Activated CD4-positive, alpha-beta T cell treated with anti-CD3 and anti-CD28 coated beads, Interleukin-2, Interleukin-4, amounts not matched to agents 100 ng/mL and 50 ng/mL, durations not matched to agents 16 hours and 8 hours (primary cell): ENCODE results near the gene BORA.
A peak's percentile ranks its signal among the peaks of the same experiment; 100 is the strongest.
"Not testable (repeated sequence)": the region's sequence is repeated elsewhere in the genome, so short reads cannot be mapped to it uniquely, and the experiment has no call there.

Source experiments
- DNase-seq: peaks from one replicate; pipeline ENCODE4 v3.0.0-alpha.2; 2020; ENCODE audit warnings: low spot score

Gene BORA

GRCh38 chr13:72727417-72728289 is at the start of gene BORA, which contains the start of gene MZT1:
Gene BORA, plus strand, starts transcription at chr13:72727923. Its CDS starts 1,018 bp downstream, at chr13:72728941.
Gene MZT1, minus strand, starts transcription at chr13:72727629. Its CDS starts 27 bp downstream, at chr13:72727602.
- peak; percentile 97 for DNase-seq

GRCh38 chr13:72678312-72678711 is 49.4 kb upstream of the BORA start:
- DNase-seq, result no peak

DNA sequence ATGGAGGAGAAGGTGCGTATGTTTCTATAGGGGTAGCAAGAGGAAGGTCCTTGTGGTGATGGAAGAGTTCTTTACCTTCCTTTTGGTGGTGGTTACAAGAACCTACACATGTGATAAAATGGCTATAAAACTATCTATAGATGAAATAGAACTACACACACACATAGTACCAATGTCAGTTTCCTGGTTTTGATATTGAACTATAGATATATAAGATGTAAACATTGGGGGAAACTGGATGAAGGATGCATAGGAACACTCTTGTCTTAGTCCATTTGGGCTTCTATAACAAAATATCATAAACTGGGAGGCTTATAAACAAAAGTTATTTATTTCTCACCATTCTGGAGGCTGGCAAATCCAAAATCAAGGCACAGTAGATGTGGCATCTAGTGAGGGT is 47.4 kb upstream of the BORA start:
- DNase-seq, result no peak

GRCh38 chr13:72686766-72687165 is 41.0 kb upstream of the BORA start:
- DNase-seq, result no peak

GRCh38 chr13:72689181-72689696 is 38.5 kb upstream of the BORA start:
- DNase-seq, result no peak

- DNase-seq, result no peak
These were observed 34.7 kb upstream of the BORA start for GRCh38 chr13:72692884-72693514.

DNA sequence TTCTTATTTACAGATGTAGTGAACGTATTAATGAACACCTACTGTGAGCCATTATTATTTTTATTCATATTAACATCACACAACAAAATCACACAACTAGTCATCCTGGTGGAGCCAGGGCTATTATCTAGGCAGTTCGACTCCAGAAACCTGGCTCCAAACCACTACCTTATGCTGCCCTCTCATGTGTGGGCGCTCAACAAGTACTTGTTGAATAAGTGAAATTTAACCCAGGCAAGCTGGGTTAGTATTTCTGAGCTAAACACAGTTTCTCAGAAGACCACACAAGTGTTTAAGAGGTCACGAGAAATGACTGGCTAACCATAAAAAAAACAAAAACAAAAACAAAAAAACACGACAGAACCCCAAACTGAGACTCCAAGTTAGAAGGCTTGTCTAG is 33.9 kb upstream of the BORA start:
- DNase-seq, result no peak

GRCh38 chr13:72694314-72694713 is 33.4 kb upstream of the BORA start:
- DNase-seq, result no peak

- DNase-seq, result no peak
These were observed 31.1 kb upstream of the BORA start for GRCh38 chr13:72696579-72696978.

- no peak for DNase-seq
These were observed 29.6 kb upstream of the BORA start for GRCh38 chr13:72698164-72698563.

GRCh38 chr13:72700509-72700908 is 27.2 kb upstream of the BORA start:
- DNase-seq, result no peak

GRCh38 chr13:72716776-72717175 is 10.9 kb upstream of the BORA start:
- no peak for DNase-seq

GRCh38 chr13:72726185-72726584 is 1.5 kb upstream of the BORA start:
- DNase-seq, result not testable (repeated sequence)

GRCh38 chr13:72726726-72727416 is 852 bp upstream of the BORA start:
- DNase-seq, result peak; percentile 35

DNA sequence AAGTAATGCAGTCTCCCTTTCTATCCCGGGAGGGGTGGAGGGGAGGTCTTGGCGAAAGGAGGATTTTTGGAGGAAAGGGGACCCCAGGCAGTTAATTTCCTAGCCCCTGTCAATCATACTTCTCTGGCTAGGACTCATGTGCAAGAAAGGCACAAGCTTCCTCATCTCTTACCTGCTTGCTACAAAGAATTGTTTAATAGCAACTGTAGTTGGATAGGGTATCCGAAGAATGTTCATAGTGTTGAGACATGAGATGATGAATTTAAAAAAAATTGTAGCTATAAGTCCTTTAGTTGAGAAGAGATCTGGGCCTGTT is 525 bp downstream of the BORA start:
- no peak for DNase-seq

DNA sequence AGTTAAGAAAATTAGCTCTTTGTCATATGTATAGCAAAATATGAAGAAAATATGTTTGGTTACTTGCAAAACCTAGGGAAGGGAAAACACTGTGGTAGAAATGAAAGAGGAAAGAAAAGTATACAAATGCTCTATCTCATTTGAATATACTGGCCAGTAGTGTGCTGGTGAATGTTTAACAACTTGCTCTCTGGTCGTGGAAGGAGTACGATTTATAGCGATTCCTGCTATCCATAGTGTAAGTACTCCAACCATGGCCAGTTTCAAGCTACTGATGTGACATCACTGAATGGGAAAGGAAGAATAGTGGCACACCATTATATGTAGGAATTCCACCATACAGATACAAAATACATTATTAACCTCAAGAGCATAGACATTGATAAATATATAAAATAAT is 9.3 kb downstream of the BORA start:
- DNase-seq, result no peak

DNA sequence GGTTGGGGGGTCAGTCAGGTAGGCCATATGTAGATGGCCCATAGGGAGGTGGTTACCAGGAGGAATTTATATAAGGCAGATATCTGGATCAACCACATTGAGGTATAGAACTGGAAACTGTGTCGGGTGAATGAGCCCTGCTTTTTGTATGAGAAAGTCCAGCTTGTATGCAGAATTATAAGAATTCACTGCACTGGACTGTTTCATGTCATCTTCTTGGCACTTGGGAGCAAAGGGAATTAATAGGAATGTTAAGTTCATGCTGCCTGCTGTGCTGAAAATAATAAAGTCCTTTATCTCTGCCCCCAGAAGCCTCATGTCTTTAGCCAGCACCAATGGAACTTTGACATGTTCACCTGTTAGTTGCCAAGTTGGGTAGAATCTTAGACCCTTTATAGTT is 12.3 kb downstream of the BORA start:
- DNase-seq, result no peak

DNA sequence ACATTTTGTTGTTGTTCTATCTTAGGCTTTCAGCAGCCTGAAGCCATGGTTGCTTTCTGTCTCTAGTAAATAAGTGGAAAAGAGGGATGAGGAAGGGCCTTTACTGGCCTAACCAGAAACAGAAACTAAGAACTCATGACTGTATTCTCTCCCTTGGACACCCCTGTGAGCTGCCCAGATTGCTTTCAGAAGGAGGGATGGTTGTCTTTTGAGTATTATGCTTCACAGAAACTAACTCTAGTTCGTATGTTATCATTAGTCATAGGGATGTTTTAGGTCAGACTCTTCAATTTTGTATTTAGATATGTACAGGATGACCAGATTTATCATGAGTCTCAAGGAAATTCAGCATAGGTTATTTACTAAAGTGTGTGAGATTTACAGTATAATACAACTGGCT is 17.5 kb downstream of the BORA start:
- peak; percentile 36 for DNase-seq

DNA sequence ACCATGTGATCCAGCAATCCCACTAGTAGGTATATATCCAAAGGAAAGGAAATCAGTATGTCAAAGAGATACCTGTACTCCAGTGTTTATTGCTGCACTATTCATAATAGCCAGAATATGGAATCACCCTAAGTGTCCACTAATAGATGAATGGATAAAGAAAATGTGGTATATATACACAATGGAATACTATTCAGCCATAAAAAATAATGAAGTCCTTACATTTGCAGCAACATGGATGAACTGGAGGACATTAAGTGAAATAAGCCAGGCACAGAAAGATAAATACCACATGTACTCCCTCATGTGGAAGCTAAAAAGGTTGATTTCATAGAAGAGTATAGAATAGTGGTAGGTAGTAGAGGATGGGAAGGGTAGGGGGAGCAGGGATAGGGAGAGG is 23.5 kb downstream of the BORA start:
- DNase-seq, result no peak

DNA sequence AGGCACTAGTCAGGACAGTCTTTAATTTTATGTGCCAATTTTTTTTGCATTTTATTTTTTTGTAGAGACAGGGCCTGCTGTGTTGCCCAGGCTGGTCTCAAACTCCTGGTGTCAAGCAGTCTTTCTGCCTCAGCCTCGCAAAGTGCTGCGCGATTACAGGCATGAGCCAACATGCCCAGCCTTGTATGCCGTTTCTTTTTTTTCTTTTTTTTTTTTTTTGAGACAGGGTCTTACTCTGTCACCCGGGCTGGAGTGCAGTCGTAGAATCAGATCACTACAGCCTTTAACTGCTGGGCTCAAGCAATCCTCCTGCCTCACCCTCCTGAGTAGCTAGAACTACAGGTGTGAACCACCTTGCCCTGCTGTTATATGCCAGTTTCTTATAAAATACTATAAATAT is 26.4 kb downstream of the BORA start:
- no peak for DNase-seq

- no peak for DNase-seq
These were observed 30.2 kb downstream of the BORA start for GRCh38 chr13:72757792-72758535.

GRCh38 chr13:72760189-72760588 is 32.5 kb downstream of the BORA start:
- no peak for DNase-seq
